ENCODE measurements around the gene ERAP2.

- TF ChIP-seq CTCF (IDR thresholded peaks at IDR 0.05) (no peak), POLR2A (IDR thresholded peaks at IDR 0.05) (no peak)
These were observed 37.2 kb upstream of the ERAP2 start for GRCh38 chr5:96839071-96839592.
